ENCODE measurements around the gene PHKB.

PHKB gene

GRCh38 chr16:47734987-47735594 is 274.0 kb downstream of the PHKB start:
- no peak for DNase-seq

GRCh38 chr16:47750371-47750770 is 289.2 kb downstream of the PHKB start:
- DNase-seq = no peak
